Fibroblast of pulmonary artery (primary cell): Measurements from ENCODE around the gene ARPC1A.

ENCODE experiments used
- DNase-seq: peaks from one replicate; pipeline ENCODE4 v3.0.0-alpha.2; 2010; ENCODE audit warnings: low read depth
- H3K4me3 ChIP-seq: replicated peaks from 2 replicates; pipeline ENCODE4 v1.5.1; 2011; ENCODE audit warnings: low read depth, mild to moderate bottlenecking, control low read depth, low read length, moderate library complexity
- CTCF ChIP-seq: IDR thresholded peaks from 2 replicates; pipeline ENCODE4 v1.5.1; 2011; ENCODE audit warnings: mild to moderate bottlenecking, control low read depth, low read length, inconsistent platforms; ENCODE audit errors: missing control alignments

Gene ARPC1A

GRCh38 chr7:99396418-99397296 lies 71.0 kb downstream of the ARPC1A start:
- TF ChIP-seq CTCF, result no peak
- no peak overlapping the region for H3K4me3 ChIP-seq
- no peak for DNase-seq

- no peak for TF ChIP-seq CTCF
- DNase-seq, result no peak
- H3K4me3 ChIP-seq, result no peak overlapping the region
Observed at GRCh38 chr7:99397297-99397983, 71.7 kb downstream of the ARPC1A start.

- no peak overlapping the region for H3K4me3 ChIP-seq
- DNase-seq, result no peak
- TF ChIP-seq CTCF, result no peak
Observed at GRCh38 chr7:99398891-99399445, 73.3 kb downstream of the ARPC1A start.

GRCh38 chr7:99399597-99399996 lies 73.9 kb downstream of the ARPC1A start:
- no peak for TF ChIP-seq CTCF
- no peak overlapping the region for H3K4me3 ChIP-seq
- no peak for DNase-seq

GRCh38 chr7:99402854-99403253 lies 77.2 kb downstream of the ARPC1A start:
- no peak for TF ChIP-seq CTCF
- H3K4me3 ChIP-seq, result no peak overlapping the region
- no peak for DNase-seq

- no peak for TF ChIP-seq CTCF
- H3K4me3 ChIP-seq, result no peak overlapping the region
- DNase-seq, result no peak
Observed at GRCh38 chr7:99403764-99404163, 78.1 kb downstream of the ARPC1A start.
